DOHH2 (cell line): Measurements from ENCODE around the gene PDXK.
"Not testable (repeated sequence)": the region's sequence is repeated elsewhere in the genome, so short reads cannot be mapped to it uniquely, and the experiment has no call there.

Experiments used
- H3F3A ChIP-seq: fragments of 200-600 bp; sonication (generic), shearing (Covaris generic); 2 replicates; pipeline ENCODE4 v1.6.0; 2016; ENCODE audit warnings: antibody characterized with exemption, mild to moderate bottlenecking; ENCODE audit not compliant: control insufficient read depth, insufficient read depth
- H3K27ac ChIP-seq: fragments of 200-600 bp; sonication (generic); 2 replicates; pipeline ENCODE4 v1.5.1; 2014; ENCODE audit warnings: low read depth, mild to moderate bottlenecking, low read length, moderate library complexity
- H3K27me3 ChIP-seq: fragments of 200-600 bp; sonication (generic); 2 replicates; pipeline ENCODE4 v1.6.1; 2014; ENCODE audit warnings: mild to moderate bottlenecking, low read length, mixed read lengths; ENCODE audit not compliant: control insufficient read depth
- H3K36me3 ChIP-seq: fragments of 200-600 bp; sonication (generic); 2 replicates; pipeline ENCODE4 v1.6.1; 2014; ENCODE audit warnings: mild to moderate bottlenecking, low read length, moderate library complexity, mixed read lengths; ENCODE audit not compliant: control insufficient read depth
- H3K4me1 ChIP-seq: fragments of 200-600 bp; sonication (generic); 2 replicates; pipeline ENCODE4 v1.6.1; 2014; ENCODE audit warnings: mild to moderate bottlenecking, low read length, mixed read lengths; ENCODE audit not compliant: control insufficient read depth
- H3K4me2 ChIP-seq: fragments of 200-600 bp; sonication (generic); 2 replicates; pipeline ENCODE4 v1.6.0; 2014; ENCODE audit warnings: mild to moderate bottlenecking, low read length, moderate library complexity
- H3K4me3 ChIP-seq: fragments of 200-600 bp; sonication (generic); 2 replicates; pipeline ENCODE4 v1.5.1; 2014; ENCODE audit warnings: mild to moderate bottlenecking, low read length, mixed read lengths
- H3K79me2 ChIP-seq: fragments of 200-600 bp; sonication (generic); 2 replicates; pipeline ENCODE4 v1.6.1; 2014; ENCODE audit warnings: mild to moderate bottlenecking, low read length, mixed read lengths; ENCODE audit not compliant: control insufficient read depth
- H3K9me2 ChIP-seq: fragments of 200-600 bp; sonication (generic); replicated peaks from 2 replicates; pipeline ENCODE4 v1.6.1; 2014; ENCODE audit warnings: mild to moderate bottlenecking, low read length, mixed read lengths; ENCODE audit not compliant: control insufficient read depth
- H3K9me3 ChIP-seq: fragments of 200-600 bp; sonication (generic); 2 replicates; pipeline ENCODE4 v1.6.1; 2014; ENCODE audit warnings: antibody characterized with exemption, low read length, mixed read lengths; ENCODE audit not compliant: control insufficient read depth, insufficient read depth
- H4K20me1 ChIP-seq: fragments of 200-600 bp; sonication (generic); 2 replicates; pipeline ENCODE4 v1.6.0; 2014; ENCODE audit warnings: low read depth, mild to moderate bottlenecking, antibody characterized with exemption, low read length, moderate library complexity; ENCODE audit not compliant: control insufficient read depth, insufficient read depth
- EZH2phosphoT487 ChIP-seq: fragments of 200-600 bp; sonication (generic); IDR thresholded peaks from 2 replicates; pipeline ENCODE4 v1.6.1; 2017; ENCODE audit warnings: borderline replicate concordance, mild to moderate bottlenecking, antibody characterized with exemption, low read length, moderate library complexity, mixed read lengths
- TF ChIP-seq, protein P1 (sequence below): fragments of 200-600 bp; sonication (generic); IDR thresholded peaks from one replicate; pipeline ENCODE4 v1.5.1; 2014; ENCODE audit warnings: antibody characterized with exemption, mild to moderate bottlenecking, low read depth, low read length; ENCODE audit not compliant: poor library complexity, severe bottlenecking

PDXK gene

DNA sequence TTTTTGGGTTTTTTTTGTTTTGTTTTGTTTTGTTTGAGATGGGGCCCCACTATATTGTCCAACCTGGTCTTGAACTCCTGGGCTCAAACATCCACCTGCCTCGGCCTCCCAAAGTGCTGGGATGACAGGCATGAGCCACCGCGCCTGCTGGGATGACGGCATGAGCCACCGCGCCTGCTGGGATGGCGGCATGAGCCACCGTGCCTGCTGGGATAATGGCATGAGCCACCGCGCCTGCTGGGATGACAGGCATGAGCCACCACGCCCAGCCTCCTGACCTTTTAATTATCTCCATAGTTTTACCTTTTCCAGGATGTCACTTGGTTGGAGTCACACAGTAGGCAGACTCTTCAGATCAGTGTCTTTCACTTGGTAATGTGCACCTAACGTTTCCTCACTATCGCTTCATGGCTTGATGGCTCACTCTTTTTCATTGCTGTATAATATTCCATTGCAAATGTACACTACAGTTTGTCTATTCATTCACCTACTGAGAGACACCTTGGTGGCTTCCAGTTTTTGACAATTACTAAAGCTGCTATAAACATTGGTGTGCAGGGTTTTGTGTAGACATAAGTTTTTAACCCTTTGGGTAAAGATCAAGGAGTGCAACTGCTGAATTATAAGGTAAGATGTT lies 10.1 kb upstream of the PDXK start:
- H3K36me3 ChIP-seq: no peaks in the 10 kb centered on the region
- H4K20me1 ChIP-seq: no peaks in the 10 kb centered on the region
- no peaks in the 10 kb centered on the region for H3K9me2 ChIP-seq
- no peak overlapping the region for H3K27ac ChIP-seq
- H3K4me1 ChIP-seq: no peaks in the 10 kb centered on the region
- H3K4me3 ChIP-seq: no peak overlapping the region
- no peaks in the 10 kb centered on the region for H3F3A ChIP-seq
- no peak for TF ChIP-seq EZH2phosphoT487
- TF ChIP-seq, protein P1, sequence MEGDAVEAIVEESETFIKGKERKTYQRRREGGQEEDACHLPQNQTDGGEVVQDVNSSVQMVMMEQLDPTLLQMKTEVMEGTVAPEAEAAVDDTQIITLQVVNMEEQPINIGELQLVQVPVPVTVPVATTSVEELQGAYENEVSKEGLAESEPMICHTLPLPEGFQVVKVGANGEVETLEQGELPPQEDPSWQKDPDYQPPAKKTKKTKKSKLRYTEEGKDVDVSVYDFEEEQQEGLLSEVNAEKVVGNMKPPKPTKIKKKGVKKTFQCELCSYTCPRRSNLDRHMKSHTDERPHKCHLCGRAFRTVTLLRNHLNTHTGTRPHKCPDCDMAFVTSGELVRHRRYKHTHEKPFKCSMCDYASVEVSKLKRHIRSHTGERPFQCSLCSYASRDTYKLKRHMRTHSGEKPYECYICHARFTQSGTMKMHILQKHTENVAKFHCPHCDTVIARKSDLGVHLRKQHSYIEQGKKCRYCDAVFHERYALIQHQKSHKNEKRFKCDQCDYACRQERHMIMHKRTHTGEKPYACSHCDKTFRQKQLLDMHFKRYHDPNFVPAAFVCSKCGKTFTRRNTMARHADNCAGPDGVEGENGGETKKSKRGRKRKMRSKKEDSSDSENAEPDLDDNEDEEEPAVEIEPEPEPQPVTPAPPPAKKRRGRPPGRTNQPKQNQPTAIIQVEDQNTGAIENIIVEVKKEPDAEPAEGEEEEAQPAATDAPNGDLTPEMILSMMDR: no peak
- no peaks in the 10 kb centered on the region for H3K79me2 ChIP-seq
- no peak overlapping the region for H3K4me2 ChIP-seq
- H3K27me3 ChIP-seq: peaks cover 26% of the 10 kb centered on the region
- H3K9me3 ChIP-seq: no peaks in the 10 kb centered on the region

GRCh38 chr21:43712268-43712942 lies 6.5 kb upstream of the PDXK start:
- H3K4me2 ChIP-seq: no peak overlapping the region
- H3K4me1 ChIP-seq: peaks cover 19% of the 10 kb centered on the region
- no peaks in the 10 kb centered on the region for H3K36me3 ChIP-seq
- peaks cover 39% of the 10 kb centered on the region for H3K27me3 ChIP-seq
- TF ChIP-seq, protein P1: no peak
- no peak for TF ChIP-seq EZH2phosphoT487
- H3K79me2 ChIP-seq: no peaks in the 10 kb centered on the region
- H3K27ac ChIP-seq: no peak overlapping the region
- H3K9me2 ChIP-seq: no peaks in the 10 kb centered on the region
- no peaks in the 10 kb centered on the region; the same call in 1 of the 2 replicates for H3F3A ChIP-seq
- H3K4me3 ChIP-seq: no peak overlapping the region
- no peaks in the 10 kb centered on the region for H4K20me1 ChIP-seq
- H3K9me3 ChIP-seq: no peaks in the 10 kb centered on the region

GRCh38 chr21:43713123-43713522 lies 5.8 kb upstream of the PDXK start:
- not testable (repeated sequence) for H3K4me2 ChIP-seq

GRCh38 chr21:43716376-43717165 lies 2.4 kb upstream of the PDXK start:
- Histone ChIP-seq H3K27ac (no peak overlapping the region), H4K20me1 (peaks cover 13% of the 10 kb centered on the region), H3K4me3 (peak overlapping the region; percentile 27), H3K9me2 (no peaks in the 10 kb centered on the region), H3K4me1 (peaks cover 44% of the 10 kb centered on the region), H3K27me3 (peaks cover 31% of the 10 kb centered on the region), H3F3A (no peaks in the 10 kb centered on the region; the same call in 1 of the 2 replicates), H3K79me2 (peaks cover 25% of the 10 kb centered on the region), H3K9me3 (no peaks in the 10 kb centered on the region), H3K4me2 (peak overlapping the region; percentile 65), H3K36me3 (peaks cover 6% of the 10 kb centered on the region; the same call in 1 of the 2 replicates)
- no peak for TF ChIP-seq EZH2phosphoT487
- TF ChIP-seq, protein P1: no peak

More at GRCh38 chr21:43713123-43713522, 5.8 kb upstream of the PDXK start:
- not testable (repeated sequence) for H3K27ac ChIP-seq, H3K79me2 ChIP-seq, H4K20me1 ChIP-seq, H3K4me3 ChIP-seq, H3K9me3 ChIP-seq, H3K9me2 ChIP-seq, H3K36me3 ChIP-seq, H3F3A ChIP-seq
- Histone ChIP-seq H3K4me1 (peaks cover 25% of the 10 kb centered on the region), H3K27me3 (peaks cover 41% of the 10 kb centered on the region)
